ENCODE data around the gene ATP5F1D.

Gene ATP5F1D

DNA sequence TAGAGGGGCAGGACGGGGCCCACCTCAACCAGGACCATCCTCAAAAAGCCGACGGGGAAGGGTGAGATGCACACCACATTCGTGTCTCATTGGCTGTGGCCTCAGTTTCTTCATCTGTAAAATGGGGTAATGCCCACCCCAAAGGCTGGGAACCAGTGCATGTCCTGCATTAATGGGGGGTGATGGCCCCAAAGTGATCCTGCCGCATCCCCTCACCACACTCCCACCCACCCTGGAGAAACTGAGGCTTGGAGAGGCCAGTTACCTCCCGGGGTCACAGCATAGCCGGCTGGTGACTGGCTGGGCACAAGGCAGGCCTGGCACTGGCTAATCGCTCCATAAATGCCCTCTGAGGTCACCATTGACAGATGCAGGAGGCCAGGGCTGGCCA is 6.2 kb downstream of the ATP5F1D start:
- H3K4me3 ChIP-seq (ENCODE audit: low read depth, low read length), result peak overlapping the region; percentile 77
- DNase-seq (ENCODE audit: low read depth), result no peak
- TF ChIP-seq, protein P1, sequence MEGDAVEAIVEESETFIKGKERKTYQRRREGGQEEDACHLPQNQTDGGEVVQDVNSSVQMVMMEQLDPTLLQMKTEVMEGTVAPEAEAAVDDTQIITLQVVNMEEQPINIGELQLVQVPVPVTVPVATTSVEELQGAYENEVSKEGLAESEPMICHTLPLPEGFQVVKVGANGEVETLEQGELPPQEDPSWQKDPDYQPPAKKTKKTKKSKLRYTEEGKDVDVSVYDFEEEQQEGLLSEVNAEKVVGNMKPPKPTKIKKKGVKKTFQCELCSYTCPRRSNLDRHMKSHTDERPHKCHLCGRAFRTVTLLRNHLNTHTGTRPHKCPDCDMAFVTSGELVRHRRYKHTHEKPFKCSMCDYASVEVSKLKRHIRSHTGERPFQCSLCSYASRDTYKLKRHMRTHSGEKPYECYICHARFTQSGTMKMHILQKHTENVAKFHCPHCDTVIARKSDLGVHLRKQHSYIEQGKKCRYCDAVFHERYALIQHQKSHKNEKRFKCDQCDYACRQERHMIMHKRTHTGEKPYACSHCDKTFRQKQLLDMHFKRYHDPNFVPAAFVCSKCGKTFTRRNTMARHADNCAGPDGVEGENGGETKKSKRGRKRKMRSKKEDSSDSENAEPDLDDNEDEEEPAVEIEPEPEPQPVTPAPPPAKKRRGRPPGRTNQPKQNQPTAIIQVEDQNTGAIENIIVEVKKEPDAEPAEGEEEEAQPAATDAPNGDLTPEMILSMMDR (IDR thresholded peaks at IDR 0.05; ENCODE audit: insufficient read depth, low read depth, low read length, missing control alignments), result no peak

DNA sequence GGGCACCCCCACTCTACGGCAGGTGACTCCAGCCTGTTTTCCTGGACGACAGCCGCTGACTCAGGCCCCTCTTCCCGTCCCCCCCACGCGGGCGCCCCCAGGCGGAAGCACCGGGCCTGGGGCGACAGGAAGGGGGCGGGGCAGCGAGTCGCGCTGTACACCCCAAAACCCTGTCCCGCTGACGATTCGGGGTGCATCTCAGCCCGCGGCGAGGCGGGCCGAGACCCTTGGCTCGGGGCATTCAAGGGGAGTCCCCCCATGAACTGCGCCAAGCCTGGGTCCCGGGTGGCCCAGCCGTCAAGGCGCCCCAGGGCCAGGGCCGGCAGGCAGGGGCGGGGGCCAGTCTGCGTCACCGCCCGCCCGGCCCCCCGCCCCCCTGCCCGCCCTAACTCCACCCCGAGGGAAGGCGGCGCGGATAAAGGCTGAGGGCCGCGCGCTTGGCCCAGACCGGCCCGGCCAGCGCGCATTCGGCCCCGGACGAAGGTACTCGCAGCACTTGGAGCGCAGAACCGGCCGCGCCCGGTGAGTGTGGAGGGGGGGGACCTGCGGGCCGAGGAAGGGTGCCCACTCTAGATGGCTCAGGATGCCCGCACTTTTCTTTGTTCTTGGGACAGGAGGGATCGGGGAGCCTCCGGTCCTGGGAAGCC is 6.7 kb downstream of the ATP5F1D start, which contains the start of gene MIDN:
Gene MIDN (plus strand): TSS at position 445 of the 647 bp plus-strand sequence. CDS start 1,714 bp downstream, outside the sequence.
- TF ChIP-seq, protein P1 (IDR thresholded peaks at IDR 0.05; ENCODE audit: insufficient read depth, low read depth, low read length, missing control alignments), result peak; percentile 43
- peak within 1 kb of the TSS; percentile 77 for H3K4me3 ChIP-seq (ENCODE audit: low read depth, low read length)
- peak; percentile 89 for DNase-seq (ENCODE audit: low read depth)

DNA sequence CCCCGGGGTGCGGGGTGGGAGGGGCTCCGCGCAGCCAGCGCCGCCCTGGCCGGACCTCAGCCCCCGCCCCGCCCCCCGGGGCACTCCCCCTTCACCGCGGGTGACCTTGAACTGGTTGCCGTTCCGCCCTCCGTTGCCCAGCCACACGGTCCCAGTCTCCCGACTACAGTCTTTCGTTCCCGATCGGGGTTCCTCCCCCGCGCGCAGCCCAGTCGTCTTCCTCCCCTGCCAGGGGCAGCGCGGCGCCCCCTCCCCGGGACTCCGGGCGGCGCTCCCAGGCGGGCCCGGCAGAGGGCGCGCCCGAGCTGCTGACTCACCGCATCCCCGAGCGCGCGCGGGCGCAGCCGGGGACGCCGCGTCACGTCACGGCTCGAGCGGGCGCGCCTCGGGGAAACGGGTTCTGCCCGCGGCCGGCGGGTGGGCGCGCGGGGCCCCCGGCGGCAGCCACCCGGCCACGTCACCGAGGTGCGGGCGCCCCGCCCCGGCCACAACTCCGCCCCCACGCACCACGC is 7.3 kb downstream of the ATP5F1D start:
- peak overlapping the region; percentile 77 for H3K4me3 ChIP-seq (ENCODE audit: low read depth, low read length)
- peak; percentile 86 for DNase-seq (ENCODE audit: low read depth)
- TF ChIP-seq, protein P1 (IDR thresholded peaks at IDR 0.05; ENCODE audit: insufficient read depth, low read depth, low read length, missing control alignments), result peak; percentile 82

DNA sequence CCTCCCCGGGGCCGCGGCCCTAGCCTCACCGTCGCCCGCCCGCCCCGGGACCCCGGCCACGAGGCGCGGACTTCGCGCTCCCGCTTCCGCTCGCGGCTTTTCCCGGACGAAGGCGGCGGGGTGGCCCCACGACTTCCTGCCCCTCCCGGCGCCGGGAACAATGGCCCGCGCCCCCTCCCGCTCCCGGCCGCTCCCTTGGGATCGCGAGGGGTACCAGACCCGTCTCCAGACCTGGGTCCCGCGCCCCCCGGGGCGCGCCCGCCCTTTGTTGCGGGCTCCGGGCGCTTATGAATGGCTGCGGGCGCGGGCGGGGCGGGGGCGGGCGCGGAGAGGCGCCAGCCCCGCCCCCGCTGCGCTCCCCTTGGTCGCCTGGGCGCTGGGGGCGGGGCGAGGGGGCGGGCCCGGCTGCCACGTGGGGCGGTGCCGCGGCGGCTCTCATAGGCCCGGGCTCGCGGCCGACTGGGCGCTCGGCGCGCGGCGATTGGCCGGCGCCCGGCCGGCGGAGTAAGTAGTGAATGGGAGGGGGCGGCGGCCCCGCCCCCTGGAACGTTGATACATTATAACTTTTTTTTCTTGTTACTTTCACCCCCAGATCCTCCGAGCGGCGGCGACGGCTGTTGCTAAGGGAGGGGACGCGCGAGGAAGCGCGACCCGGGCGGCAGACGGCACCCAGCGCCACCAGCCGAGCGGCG is 7.9 kb downstream of the ATP5F1D start:
- peak; percentile 96 for DNase-seq (ENCODE audit: low read depth)
- TF ChIP-seq, protein P1 (IDR thresholded peaks at IDR 0.05; ENCODE audit: insufficient read depth, low read depth, low read length, missing control alignments), result no peak

DNA sequence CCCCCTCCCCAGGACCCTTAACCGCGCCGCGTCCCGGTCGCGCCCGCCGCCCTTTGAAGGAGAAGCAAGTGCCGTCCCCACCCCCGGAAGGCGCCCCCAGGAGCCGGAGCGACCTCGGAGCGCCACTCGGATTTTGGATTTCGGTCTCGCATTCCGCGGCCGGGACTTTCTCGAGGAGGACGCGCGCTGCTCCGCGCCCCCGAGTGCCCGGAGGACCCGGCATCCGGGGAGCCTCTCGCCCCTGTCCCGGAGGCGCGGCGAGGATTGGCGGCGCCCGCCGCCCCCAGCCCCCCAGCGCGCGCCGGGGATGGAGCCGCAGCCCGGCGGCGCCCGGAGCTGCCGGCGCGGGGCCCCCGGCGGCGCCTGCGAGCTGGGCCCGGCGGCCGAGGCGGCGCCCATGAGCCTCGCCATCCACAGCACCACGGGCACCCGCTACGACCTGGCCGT is 8.5 kb downstream of the ATP5F1D start:
- H3K4me3 ChIP-seq (ENCODE audit: low read depth, low read length), result peak overlapping the region; percentile 61
- no peak for DNase-seq (ENCODE audit: low read depth)
- TF ChIP-seq, protein P1 (IDR thresholded peaks at IDR 0.05; ENCODE audit: insufficient read depth, low read depth, low read length, missing control alignments), result no peak

More for the DNA sequence above, 7.9 kb downstream of the ATP5F1D start:
- H3K4me3 ChIP-seq (ENCODE audit: low read depth, low read length), result peak overlapping the region; percentile 68

DNA sequence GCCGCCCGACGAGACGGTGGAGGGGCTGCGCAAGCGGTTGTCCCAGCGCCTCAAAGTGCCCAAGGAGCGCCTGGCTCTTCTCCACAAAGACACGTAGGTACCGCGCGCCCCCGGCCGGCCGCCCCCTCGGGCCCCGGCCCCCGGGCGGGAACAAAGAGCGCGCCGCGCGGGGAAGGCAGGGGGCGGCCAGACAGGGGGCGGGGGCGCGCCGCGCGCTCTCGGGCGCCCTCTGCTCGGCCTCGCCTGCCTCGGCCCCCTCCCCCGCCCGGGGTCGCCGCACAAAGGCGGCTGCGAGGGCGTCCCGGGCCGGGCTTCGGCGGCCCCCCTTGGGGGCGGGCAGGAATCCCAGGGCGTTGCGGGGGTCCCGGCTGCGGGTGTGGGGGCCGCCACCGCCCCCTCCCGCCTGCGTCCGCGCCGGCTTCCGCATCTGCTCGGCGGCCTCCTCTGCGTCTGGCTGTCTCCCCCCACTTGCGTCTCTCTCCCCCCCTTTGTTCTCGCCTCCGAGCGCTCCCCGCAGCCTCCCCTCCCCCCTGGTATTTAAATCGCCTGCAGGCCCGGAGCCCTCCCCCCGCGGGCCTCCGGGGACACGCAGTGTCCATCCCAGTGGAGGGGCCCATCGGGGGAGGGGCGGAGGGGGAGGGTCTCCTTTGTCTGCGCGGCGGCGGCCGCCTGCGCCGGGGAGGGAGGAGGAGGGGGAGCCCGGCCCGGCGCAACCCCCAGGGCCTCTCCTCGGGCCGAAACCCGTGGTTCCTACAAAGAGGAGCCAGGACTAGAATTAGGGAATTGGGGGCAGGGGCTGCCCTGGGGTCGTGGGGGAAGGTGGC is 9.1 kb downstream of the ATP5F1D start:
- TF ChIP-seq, protein P1 (IDR thresholded peaks at IDR 0.05; ENCODE audit: insufficient read depth, low read depth, low read length, missing control alignments), result no peak
- DNase-seq (ENCODE audit: low read depth), result peak; percentile 78
- peak overlapping the region; percentile 61 for H3K4me3 ChIP-seq (ENCODE audit: low read depth, low read length)
